Activated naive CD8-positive, alpha-beta T cell treated with anti-CD3 and anti-CD28 coated beads, Interleukin-2, amount 10 ng/mL, durations not matched to agents 7 days and 5 days (primary cell): ENCODE data around the gene LRRC37A3. TPM values are rescaled to one million over a fixed set of nuclear protein-coding genes. Genes with fewer than 3 reads are reported as not detected.

ENCODE experiments used
- total RNA-seq, 2 experiments: library from RNA; stranded (reverse); gene quantifications; one replicate each; pipeline ENCODE4 v1.2.3, GENCODE V29; 2021

LRRC37A3 gene
- total RNA-seq, 2 experiments from 2014 or later, result 18.4 to 20.5 TPM

Other genes with a start within 250 kb of the LRRC37A3 start
- gene GNA13, start 137.3 kb upstream of the LRRC37A3 start, total RNA-seq, result 10 to 100 TPM; 91.6 to 94.2 TPM
- gene RGS9, start 217.9 kb upstream of the LRRC37A3 start, total RNA-seq, result 1 to 10 TPM; 2.8 to 3.5 TPM